ENCODE results near the gene IL17RC. TPM values are rescaled to one million over a fixed set of nuclear protein-coding genes. Genes with fewer than 3 reads are reported as not detected.

Gene IL17RC
- polyA plus RNA-seq, 3 donors: 8.3 to 17.9 (median 9.3) TPM

GRCh38 chr3:9949115-9949514, 32.2 kb downstream of the IL17RC start:
- 100% methylated on average over 5 of the region's 7 CpGs for WGBS (ENCODE audit: insufficient coverage)

GRCh38 chr3:9949626-9950025, 32.7 kb downstream of the IL17RC start:
- H3K9me3 Mint-ChIP-seq: peaks cover 0 to 3% (median 0%) of the 10 kb centered on the region in 7 donors
- no peaks in the 10 kb centered on the region for H3K36me3 Mint-ChIP-seq
- no peak overlapping the region for H2AFZ ChIP-seq (ENCODE audit: insufficient read depth, low read depth, low read length, poor library complexity, severe bottlenecking)
- H4K20me1 ChIP-seq (ENCODE audit: insufficient read depth, low read length): no peaks in the 10 kb centered on the region
- no peaks in the 10 kb centered on the region for H3K9me3 ChIP-seq (replicated peaks in 1 of 2; ENCODE audit: control insufficient read depth in 1 of 2, insufficient read depth in 1 of 2, low read length in 2 of 2)
- H3K27ac ChIP-seq (ENCODE audit: low read depth in 1 of 2, low read length in 2 of 2): no peak overlapping the region
- peaks cover 22% of the 10 kb centered on the region for H3K4me1 Mint-ChIP-seq
- peaks cover 18% of the 10 kb centered on the region in 2 donors for H3K4me1 ChIP-seq (ENCODE audit: control insufficient read depth in 1 of 2, insufficient read depth in 2 of 2, low read length in 2 of 2)
- TF ChIP-seq CTCF (IDR thresholded peaks at IDR 0.05): no peak
- H3K4me3 ChIP-seq (replicated peaks in 1 of 3; ENCODE audit: low read depth in 2 of 3, low read length in 3 of 3): no peak overlapping the region
- intact Hi-C loops (cut with micrococcal nuclease): no loop called here
- H3K27ac Mint-ChIP-seq: no peak overlapping the region
- H3K4me3 Mint-ChIP-seq: no peak overlapping the region
- peaks cover 13 to 29% (median 14%) of the 10 kb centered on the region in 3 donors for H3K27me3 Mint-ChIP-seq (ENCODE audit: low read depth in 3 of 3)
- DNase-seq: no peak
- peaks cover 2 to 8% of the 10 kb centered on the region in 2 donors for H3K27me3 ChIP-seq (ENCODE audit: control insufficient read depth in 2 of 2, insufficient read depth in 2 of 2, low read length in 2 of 2)
- WGBS (ENCODE audit: insufficient coverage): 93% methylated on average over 9 of the region's 9 CpGs
- no peak overlapping the region for H3K4me2 ChIP-seq (replicated peaks; ENCODE audit: extremely low read depth, low read length, poor library complexity, severe bottlenecking)
- no peaks in the 10 kb centered on the region for H3K36me3 ChIP-seq (replicated peaks in 1 of 2; ENCODE audit: control insufficient read depth in 1 of 2, insufficient read depth in 2 of 2, low read length in 2 of 2)
- H3K79me2 ChIP-seq (ENCODE audit: insufficient read depth, low read length): no peaks in the 10 kb centered on the region
- H3K9ac ChIP-seq (ENCODE audit: insufficient read depth, low read length, poor library complexity, severe bottlenecking): no peak overlapping the region

More at GRCh38 chr3:9949115-9949514, 32.2 kb downstream of the IL17RC start:
- peaks cover 0 to 3% (median 0%) of the 10 kb centered on the region in 7 donors for H3K9me3 Mint-ChIP-seq
- Histone ChIP-seq H3K9ac (ENCODE audit: insufficient read depth, low read length, poor library complexity, severe bottlenecking) (no peak overlapping the region), H3K27ac (ENCODE audit: low read depth in 1 of 2, low read length in 2 of 2) (no peak overlapping the region), H3K27me3 (ENCODE audit: control insufficient read depth in 2 of 2, insufficient read depth in 2 of 2, low read length in 2 of 2) (peaks cover 2 to 8% of the 10 kb centered on the region in 2 donors), H3K4me1 (ENCODE audit: control insufficient read depth in 1 of 2, insufficient read depth in 2 of 2, low read length in 2 of 2) (peaks cover 18% of the 10 kb centered on the region in 2 donors), H3K36me3 (replicated peaks in 1 of 2; ENCODE audit: control insufficient read depth in 1 of 2, insufficient read depth in 2 of 2, low read length in 2 of 2) (peaks cover 0 to 5% of the 10 kb centered on the region in 2 donors), H3K9me3 (replicated peaks in 1 of 2; ENCODE audit: control insufficient read depth in 1 of 2, insufficient read depth in 1 of 2, low read length in 2 of 2) (no peaks in the 10 kb centered on the region), H3K79me2 (ENCODE audit: insufficient read depth, low read length) (no peaks in the 10 kb centered on the region), H2AFZ (ENCODE audit: insufficient read depth, low read depth, low read length, poor library complexity, severe bottlenecking) (no peak overlapping the region), H3K4me3 (replicated peaks in 1 of 3; ENCODE audit: low read depth in 2 of 3, low read length in 3 of 3) (no peak overlapping the region), H3K4me2 (replicated peaks; ENCODE audit: extremely low read depth, low read length, poor library complexity, severe bottlenecking) (no peak overlapping the region), H4K20me1 (ENCODE audit: insufficient read depth, low read length) (no peaks in the 10 kb centered on the region)
- H3K27ac Mint-ChIP-seq: no peak overlapping the region
- DNase-seq: no peak
- peaks cover 13 to 29% (median 14%) of the 10 kb centered on the region in 3 donors for H3K27me3 Mint-ChIP-seq (ENCODE audit: low read depth in 3 of 3)
- H3K4me1 Mint-ChIP-seq: peaks cover 19% of the 10 kb centered on the region
- H3K4me3 Mint-ChIP-seq: no peak overlapping the region
- peaks cover 0 to 1% of the 10 kb centered on the region in 2 donors for H3K36me3 Mint-ChIP-seq
- no peak for TF ChIP-seq CTCF (IDR thresholded peaks at IDR 0.05)
- intact Hi-C loops (cut with micrococcal nuclease): no loop called here
